Measurements from ENCODE around the gene RNF208. TPM values are rescaled to one million over a fixed set of nuclear protein-coding genes. Genes with fewer than 3 reads are reported as not detected.
"Not testable (repeated sequence)": the region's sequence is repeated elsewhere in the genome, so short reads cannot be mapped to it uniquely, and the experiment has no call there.

RNF208 gene
- total RNA-seq, 1 experiment from 2014 or later = not detected

DNA sequence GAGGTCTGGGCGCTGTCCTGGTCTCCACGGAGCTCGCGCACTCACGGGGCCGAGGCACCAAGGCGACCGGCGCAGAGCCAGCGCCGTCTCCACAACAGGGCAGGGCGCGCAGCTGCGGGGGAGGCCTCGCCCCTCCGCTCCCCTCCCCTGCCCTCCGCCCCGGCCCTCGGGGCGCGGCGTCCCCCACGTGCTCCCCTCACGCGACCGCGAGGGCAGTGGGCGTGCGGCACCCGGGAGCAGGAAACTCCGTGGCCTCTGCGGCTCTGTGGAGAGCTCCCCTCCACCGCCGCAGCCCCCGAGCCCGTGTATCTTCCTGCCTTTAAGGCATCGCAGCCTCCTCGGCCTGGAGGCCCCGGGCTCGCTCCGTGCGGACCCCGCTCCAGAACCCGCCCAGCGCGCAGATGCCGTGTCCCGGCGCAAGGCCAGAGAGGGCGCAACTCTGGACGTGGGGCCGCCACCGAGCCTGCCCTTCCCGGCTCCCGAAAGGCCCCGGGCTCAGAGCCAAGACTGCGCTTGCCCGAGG, 18.3 kb upstream of the RNF208 start:
- DNase-seq (ENCODE audit: low read depth) = peak; percentile 80

GRCh38 chr9:137239541-137240200, 17.6 kb upstream of the RNF208 start:
- DNase-seq (ENCODE audit: low read depth) = not testable (repeated sequence)

DNA sequence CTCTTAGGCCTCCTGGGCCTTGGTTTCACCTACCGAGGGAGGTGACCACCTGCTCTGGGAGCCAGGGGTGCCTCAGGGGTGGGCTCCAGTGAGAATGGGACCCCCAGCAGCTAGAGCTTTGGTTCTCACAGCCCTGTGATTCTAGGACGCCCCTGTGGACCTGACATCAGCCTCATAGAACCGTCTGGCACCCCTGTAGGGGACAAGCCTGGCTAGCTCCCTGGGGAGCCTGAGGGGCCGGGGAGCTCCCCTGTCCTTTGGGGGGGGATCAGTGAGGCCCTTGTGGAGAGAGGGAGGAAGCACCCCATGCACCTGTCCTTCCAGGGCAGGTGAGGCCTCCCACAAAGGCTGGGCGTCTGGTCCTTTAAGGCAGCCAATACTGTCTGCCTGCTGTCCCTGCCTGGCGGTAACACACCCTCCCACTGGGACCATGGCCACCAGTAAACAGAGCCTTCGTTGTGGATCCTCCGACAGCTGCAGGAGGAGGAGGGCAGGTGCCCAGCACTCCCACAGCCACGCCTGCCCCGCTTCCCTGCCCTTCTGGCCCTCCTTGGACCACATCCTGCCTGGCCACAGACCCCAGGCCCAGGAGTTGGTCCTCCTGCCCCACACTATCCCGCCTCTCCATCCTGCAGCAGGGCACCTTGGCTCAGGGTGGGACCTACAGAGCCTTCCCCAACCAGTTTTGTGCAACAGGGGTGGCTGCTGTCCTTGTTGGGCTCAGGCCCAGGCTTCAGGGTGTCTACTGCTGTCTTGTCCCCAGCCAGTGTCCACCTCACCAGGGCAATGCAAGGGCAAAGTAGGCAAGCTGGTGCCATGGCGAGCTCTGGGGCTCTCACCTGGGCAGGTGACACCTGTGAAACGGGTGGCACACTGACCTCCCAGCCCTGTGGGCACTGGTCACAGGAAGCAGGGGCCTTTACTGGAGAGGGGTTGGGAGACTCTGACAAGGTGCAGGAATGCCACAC, 16.0 kb upstream of the RNF208 start:
- DNase-seq (ENCODE audit: low read depth) = peak; percentile 66

DNA sequence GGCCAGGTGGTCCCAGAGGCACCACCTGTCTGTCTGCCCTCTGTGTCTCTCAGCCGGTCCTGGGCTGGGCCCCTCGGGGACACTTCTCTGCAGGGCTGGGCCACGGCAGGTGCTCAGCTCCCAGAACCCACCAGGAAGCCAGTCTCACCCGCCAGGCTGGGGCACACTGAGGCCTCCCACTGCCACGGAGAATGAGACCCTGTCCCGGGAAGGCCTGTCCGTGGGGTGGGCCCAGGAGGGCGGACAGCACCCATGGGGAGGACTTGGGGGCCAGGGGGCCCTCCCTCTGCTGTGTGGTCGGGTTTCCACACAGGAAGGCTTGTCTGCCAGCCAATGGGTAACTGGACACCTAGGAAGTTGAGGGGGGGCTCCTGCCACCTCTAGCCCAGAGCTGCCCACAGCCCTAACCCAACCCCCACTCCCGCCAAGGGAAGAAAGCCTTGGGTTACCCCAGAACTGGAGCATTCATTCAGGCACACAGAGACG, 14.9 kb upstream of the RNF208 start:
- DNase-seq (ENCODE audit: low read depth) = no peak

DNA sequence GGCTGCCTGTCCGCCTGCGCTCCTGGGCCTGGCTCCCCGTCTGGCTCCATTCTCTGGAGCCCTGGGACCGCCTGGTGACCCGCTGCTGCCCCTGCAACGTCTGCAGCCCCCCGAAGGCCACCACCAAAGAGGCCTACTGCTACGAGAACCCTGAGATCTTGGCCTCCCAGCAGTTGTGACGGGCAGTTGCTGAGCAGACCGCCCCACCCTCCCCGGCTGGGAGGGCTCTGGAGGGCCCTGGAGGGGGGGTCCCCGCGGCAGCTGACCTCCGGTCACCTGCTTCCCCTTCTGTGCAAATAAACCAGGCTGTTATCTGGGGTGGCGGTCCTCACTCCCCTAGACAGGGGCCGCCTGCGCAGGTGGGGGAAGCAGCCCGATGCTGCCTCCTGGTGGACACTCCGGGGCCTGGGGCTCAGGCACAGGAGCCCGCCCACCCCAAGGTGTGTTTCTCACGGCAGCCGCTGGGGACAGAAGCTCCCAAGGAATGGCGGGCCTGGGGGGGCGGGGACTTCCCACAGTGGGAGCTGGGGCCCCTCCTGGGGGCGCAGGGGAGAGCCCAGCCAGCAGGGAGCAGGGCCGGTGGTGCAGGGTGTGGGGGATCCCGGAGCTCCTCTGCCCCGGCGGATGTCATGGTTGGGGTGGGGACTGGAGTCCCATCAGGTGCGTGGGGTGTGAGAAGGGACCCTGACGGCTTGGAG, 14.3 kb upstream of the RNF208 start:
- peak; percentile 63 for DNase-seq (ENCODE audit: low read depth)

- no peak for DNase-seq (ENCODE audit: low read depth)
Measured at GRCh38 chr9:137235424-137236237, 13.6 kb upstream of the RNF208 start.

- DNase-seq (ENCODE audit: low read depth) = no peak
Measured at GRCh38 chr9:137234758-137235423, 12.9 kb upstream of the RNF208 start.

GRCh38 chr9:137234055-137234697, 12.1 kb upstream of the RNF208 start:
- no peak for DNase-seq (ENCODE audit: low read depth)

DNA sequence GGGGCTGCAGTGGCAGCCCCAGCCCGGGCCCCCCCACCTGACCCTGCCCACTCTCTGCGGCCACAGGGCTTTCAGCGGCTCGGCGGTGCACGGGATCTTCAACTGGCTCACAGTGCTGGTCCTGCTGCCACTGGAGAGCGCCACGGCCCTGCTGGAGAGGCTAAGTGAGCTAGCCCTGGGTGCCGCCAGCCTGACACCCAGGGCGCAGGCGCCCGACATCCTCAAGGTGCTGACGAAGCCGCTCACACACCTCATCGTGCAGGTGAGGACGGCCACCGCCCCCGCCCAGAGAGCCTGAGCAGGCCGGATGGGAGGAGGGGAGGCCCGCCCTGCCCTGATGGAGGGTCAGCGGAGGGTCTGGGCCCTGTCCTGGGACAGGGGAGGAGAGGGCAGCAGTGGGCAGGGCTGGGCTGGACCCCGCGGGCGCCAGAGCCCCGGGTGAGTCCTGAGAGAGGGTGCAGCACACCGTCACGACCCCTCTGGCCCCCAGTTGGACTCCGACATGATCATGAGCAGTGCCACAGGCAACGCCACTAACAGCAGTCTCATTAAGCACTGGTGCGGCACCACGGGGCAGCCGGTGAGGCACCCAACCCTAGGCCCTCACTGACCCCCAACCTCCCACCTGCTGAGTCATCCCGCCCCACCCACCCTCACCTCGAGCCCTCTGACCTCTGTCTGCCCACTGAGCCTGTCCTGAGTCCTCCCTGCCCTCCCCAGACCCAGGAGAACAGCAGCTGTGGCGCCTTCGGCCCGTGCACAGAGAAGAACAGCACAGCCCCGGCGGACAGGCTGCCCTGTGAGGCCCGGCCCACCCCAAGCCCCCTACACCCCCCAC, 11.3 kb upstream of the RNF208 start:
- DNase-seq (ENCODE audit: low read depth) = no peak

- DNase-seq (ENCODE audit: low read depth) = peak; percentile 41
Measured at GRCh38 chr9:137232510-137232909, 10.5 kb upstream of the RNF208 start.

- DNase-seq (ENCODE audit: low read depth) = no peak
Measured at GRCh38 chr9:137232101-137232500, 10.1 kb upstream of the RNF208 start.

DNA sequence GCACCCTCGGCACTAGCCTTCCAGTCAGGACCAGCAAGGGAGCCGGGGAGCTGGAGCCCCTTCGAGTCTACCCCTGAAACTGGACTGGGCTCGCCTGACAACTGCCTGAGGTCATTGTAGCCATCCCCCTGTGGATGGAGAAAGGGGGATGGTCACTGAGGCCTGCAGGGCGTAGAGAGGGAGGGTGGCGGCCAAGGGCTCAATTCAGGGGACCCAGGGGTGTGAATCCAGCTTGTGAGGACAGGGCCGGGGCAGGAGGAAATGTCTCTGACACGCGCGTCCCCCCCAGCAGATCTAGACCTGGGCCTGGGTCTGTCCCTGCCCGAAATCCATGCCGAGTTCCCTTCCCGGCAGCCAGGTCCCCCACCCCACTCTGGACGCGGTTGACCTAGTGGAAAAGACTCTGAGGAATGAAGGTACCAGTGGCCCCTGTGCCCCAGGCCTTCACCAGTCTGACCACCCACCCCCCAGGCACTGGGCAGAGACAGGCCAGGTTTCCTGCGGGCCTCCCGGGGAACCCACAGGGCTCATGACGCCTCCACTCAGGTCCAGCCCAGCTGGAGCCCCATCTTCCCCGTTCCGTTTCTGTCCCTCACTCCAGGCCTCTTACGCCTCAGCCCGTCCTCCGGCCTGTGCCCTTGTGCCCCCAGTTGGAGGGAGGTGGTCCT, 9.5 kb upstream of the RNF208 start:
- DNase-seq (ENCODE audit: low read depth) = no peak

DNA sequence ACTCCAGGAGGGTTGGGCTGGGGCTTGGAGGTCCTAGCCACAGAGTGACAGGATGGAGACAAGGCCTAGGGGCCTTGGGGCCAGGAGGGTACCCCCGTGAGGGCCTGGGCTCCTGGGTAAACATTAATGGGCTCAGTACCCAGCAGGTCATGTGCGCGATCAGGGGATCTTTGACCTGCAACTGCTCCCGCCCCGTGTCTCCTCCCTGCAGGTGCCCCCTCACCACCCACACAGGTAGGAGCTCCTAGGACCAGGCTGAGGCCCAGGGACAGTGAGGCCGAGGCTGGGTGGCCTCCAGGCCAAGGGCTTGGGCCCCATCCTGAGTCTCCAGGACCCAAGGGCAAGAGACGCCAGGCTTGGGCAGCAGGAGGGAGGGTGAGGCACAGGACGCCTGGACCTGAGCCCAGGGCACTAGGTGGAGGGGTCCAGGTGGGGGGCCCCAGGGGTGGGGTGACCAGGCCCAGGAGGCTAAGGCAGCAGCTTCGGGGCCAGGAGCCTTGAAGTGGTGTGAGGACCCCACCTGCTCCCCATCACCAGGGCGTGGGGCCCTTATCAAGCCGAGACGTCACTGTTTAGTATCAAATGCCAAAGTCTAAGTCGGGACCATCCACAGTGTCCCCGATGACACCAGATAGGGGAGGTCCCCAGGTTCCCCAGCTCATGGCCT, 8.8 kb upstream of the RNF208 start, which contains the start of gene SLC34A3:
Gene SLC34A3, plus strand, starts transcription at position 197 of the 667 bp plus-strand sequence. CDS start 802 bp downstream, outside the sequence.
- no peak for DNase-seq (ENCODE audit: low read depth)

- no peak for DNase-seq (ENCODE audit: low read depth)
Measured at GRCh38 chr9:137229903-137230704, 8.1 kb upstream of the RNF208 start.

GRCh38 chr9:137228968-137229896, 7.2 kb upstream of the RNF208 start:
- DNase-seq (ENCODE audit: low read depth) = no peak
